ENCODE results near the gene GNG2.

GNG2 gene

GRCh38 chr14:52014601-52015267 is 154.3 kb downstream of the GNG2 start:
- no peaks in the 10 kb centered on the region for H3K79me2 ChIP-seq (ENCODE audit: control insufficient read depth, low read length)
- no peaks in the 10 kb centered on the region for H3K4me1 ChIP-seq (ENCODE audit: control insufficient read depth, low read length)
- H4K20me1 ChIP-seq (ENCODE audit: control insufficient read depth, insufficient read depth, low read depth, low read length), result no peaks in the 10 kb centered on the region
- H3K4me3 ChIP-seq (ENCODE audit: low read length), result no peak overlapping the region
- no peaks in the 10 kb centered on the region for H3K9me3 ChIP-seq (ENCODE audit: control insufficient read depth, insufficient read depth, low read length)
- peaks cover 4% of the 10 kb centered on the region; the same call in 1 of the 2 replicates for H3K27me3 ChIP-seq (ENCODE audit: control insufficient read depth, low read length)
- H3K9me2 ChIP-seq (replicated peaks; ENCODE audit: control insufficient read depth, low read length), result no peaks in the 10 kb centered on the region
- no peak overlapping the region for H3K27ac ChIP-seq (ENCODE audit: low read depth, low read length)
- H3K4me2 ChIP-seq (ENCODE audit: low read length), result no peak overlapping the region
- H3F3A ChIP-seq (ENCODE audit: control insufficient read depth, insufficient read depth), result 0 out of 2 replicates have a peak, but pooled peaks cover 9% of the 10 kb centered on the region
- peaks cover 20% of the 10 kb centered on the region for H3K36me3 ChIP-seq (ENCODE audit: control insufficient read depth, low read length)
- TF ChIP-seq, protein P1, sequence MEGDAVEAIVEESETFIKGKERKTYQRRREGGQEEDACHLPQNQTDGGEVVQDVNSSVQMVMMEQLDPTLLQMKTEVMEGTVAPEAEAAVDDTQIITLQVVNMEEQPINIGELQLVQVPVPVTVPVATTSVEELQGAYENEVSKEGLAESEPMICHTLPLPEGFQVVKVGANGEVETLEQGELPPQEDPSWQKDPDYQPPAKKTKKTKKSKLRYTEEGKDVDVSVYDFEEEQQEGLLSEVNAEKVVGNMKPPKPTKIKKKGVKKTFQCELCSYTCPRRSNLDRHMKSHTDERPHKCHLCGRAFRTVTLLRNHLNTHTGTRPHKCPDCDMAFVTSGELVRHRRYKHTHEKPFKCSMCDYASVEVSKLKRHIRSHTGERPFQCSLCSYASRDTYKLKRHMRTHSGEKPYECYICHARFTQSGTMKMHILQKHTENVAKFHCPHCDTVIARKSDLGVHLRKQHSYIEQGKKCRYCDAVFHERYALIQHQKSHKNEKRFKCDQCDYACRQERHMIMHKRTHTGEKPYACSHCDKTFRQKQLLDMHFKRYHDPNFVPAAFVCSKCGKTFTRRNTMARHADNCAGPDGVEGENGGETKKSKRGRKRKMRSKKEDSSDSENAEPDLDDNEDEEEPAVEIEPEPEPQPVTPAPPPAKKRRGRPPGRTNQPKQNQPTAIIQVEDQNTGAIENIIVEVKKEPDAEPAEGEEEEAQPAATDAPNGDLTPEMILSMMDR (IDR thresholded peaks at IDR 0.05; ENCODE audit: low read depth, low read length, poor library complexity, severe bottlenecking), result no peak
- TF ChIP-seq EZH2phosphoT487 (IDR thresholded peaks at IDR 0.05; ENCODE audit: borderline replicate concordance, low read length), result no peak

DNA sequence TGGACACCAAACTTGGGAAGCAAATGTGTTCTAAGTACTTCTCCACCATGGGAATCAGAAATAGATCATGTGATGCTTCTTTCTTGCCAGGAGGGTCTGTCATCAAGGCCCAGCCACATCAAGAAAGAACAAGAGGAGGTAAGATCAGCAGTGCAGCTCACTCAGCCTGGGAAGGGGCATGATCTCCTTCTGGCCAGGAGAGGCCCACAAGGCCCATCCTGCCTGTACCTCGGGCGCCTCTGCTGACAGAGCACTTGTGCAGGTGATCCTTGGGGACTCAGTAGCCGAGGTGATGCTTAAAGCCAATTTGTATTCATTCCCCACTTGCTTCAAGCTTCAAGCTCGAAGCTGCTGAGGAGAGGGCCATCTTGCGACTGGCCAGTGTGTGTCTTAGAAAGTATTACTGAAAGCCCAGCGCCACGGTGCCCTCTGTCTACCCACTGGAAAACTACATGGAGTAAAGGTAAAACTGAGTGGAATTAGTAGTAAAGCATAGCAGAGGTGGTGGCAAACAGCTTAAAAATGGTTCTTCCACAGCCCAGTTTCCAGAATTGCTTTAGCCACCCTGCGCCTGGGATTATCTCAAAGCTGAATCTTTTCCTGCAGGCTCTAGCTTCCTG is 155.1 kb downstream of the GNG2 start:
- no peaks in the 10 kb centered on the region for H3K4me1 ChIP-seq (ENCODE audit: control insufficient read depth, low read length)
- no peak overlapping the region for H3K4me3 ChIP-seq (ENCODE audit: low read length)
- H3K4me2 ChIP-seq (ENCODE audit: low read length), result no peak overlapping the region
- no peaks in the 10 kb centered on the region for H3K9me3 ChIP-seq (ENCODE audit: control insufficient read depth, insufficient read depth, low read length)
- no peaks in the 10 kb centered on the region for H3K79me2 ChIP-seq (ENCODE audit: control insufficient read depth, low read length)
- H3K36me3 ChIP-seq (ENCODE audit: control insufficient read depth, low read length), result peaks cover 12% of the 10 kb centered on the region
- H3K27ac ChIP-seq (ENCODE audit: low read depth, low read length), result no peak overlapping the region
- H3K27me3 ChIP-seq (ENCODE audit: control insufficient read depth, low read length), result peaks cover 4% of the 10 kb centered on the region
- 0 out of 2 replicates have a peak, but pooled peaks cover 9% of the 10 kb centered on the region for H3F3A ChIP-seq (ENCODE audit: control insufficient read depth, insufficient read depth)
- no peaks in the 10 kb centered on the region for H3K9me2 ChIP-seq (replicated peaks; ENCODE audit: control insufficient read depth, low read length)
- TF ChIP-seq, protein P1 (IDR thresholded peaks at IDR 0.05; ENCODE audit: low read depth, low read length, poor library complexity, severe bottlenecking), result no peak
- TF ChIP-seq EZH2phosphoT487 (IDR thresholded peaks at IDR 0.05; ENCODE audit: borderline replicate concordance, low read length), result no peak
- no peaks in the 10 kb centered on the region for H4K20me1 ChIP-seq (ENCODE audit: control insufficient read depth, insufficient read depth, low read depth, low read length)

GRCh38 chr14:52018252-52018651 is 157.8 kb downstream of the GNG2 start:
- Histone ChIP-seq H3K4me3 (ENCODE audit: low read length) (no peak overlapping the region), H3K4me2 (ENCODE audit: low read length) (no peak overlapping the region), H3K4me1 (ENCODE audit: control insufficient read depth, low read length) (no peaks in the 10 kb centered on the region), H3K9me3 (ENCODE audit: control insufficient read depth, insufficient read depth, low read length) (no peaks in the 10 kb centered on the region), H3F3A (ENCODE audit: control insufficient read depth, insufficient read depth) (no peaks in the 10 kb centered on the region), H3K79me2 (ENCODE audit: control insufficient read depth, low read length) (no peaks in the 10 kb centered on the region), H4K20me1 (ENCODE audit: control insufficient read depth, insufficient read depth, low read depth, low read length) (no peaks in the 10 kb centered on the region), H3K27me3 (ENCODE audit: control insufficient read depth, low read length) (peaks cover 10% of the 10 kb centered on the region), H3K9me2 (replicated peaks; ENCODE audit: control insufficient read depth, low read length) (no peaks in the 10 kb centered on the region), H3K27ac (ENCODE audit: low read depth, low read length) (no peak overlapping the region), H3K36me3 (ENCODE audit: control insufficient read depth, low read length) (no peaks in the 10 kb centered on the region)
- TF ChIP-seq, protein P1 (IDR thresholded peaks at IDR 0.05; ENCODE audit: low read depth, low read length, poor library complexity, severe bottlenecking), result no peak
- no peak for TF ChIP-seq EZH2phosphoT487 (IDR thresholded peaks at IDR 0.05; ENCODE audit: borderline replicate concordance, low read length)
